Colon (tissue), 2 donors: Measurements from ENCODE around the gene TBX15.

ENCODE experiments used
- FAIRE-seq: peaks from 2 replicates; lab custom pipeline; 2012; peaks lifted over from hg19 to GRCh38; lab: Jason Lieb, UNC
- donor health status: control.
- donor health status: control.

TBX15 gene

DNA sequence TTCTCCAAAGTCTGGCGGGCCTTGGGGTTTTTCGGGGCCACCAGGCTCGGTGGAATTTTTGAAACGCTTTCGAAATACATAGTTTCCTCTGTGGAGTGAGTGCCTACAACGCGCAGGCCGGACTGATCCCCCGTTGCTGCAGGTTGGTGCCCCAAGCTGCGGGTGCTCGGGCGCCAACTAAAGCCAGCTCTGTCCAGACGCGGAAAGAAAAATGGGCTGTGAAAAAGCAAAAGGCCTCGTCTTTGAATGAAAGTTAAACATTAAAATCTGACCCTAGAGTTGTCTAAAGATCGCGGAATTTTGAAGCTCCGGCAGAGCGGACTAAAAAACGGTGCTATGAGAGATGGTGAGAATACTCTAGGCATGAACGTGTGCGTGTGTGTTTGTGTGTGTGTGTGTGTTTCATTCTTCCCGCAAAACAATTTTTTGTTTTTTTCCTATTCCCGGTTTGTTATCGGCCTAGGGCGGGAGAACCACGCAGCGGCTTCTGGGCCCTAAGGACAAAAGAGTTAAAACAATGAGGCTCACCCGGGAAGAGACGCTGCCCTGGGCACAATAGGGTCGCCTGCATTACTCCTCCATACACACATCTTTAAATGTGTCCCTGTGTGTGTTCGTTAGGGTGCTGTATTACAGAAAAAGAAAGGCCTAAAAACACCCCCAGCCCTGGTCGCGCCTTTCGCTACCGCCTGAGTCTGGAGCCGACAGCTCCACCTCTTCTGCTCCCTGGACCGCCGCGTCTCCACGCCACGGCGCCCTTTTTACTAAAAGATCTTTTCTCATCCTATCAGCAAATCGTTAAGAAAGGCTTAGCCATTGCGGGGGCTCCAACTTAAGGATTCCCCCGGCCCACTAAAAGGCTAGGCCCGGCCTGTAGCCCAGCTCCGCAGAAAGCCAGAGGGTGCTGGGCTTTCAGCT, 3.2 kb downstream of the TBX15 start:
- FAIRE-seq: no peak

DNA sequence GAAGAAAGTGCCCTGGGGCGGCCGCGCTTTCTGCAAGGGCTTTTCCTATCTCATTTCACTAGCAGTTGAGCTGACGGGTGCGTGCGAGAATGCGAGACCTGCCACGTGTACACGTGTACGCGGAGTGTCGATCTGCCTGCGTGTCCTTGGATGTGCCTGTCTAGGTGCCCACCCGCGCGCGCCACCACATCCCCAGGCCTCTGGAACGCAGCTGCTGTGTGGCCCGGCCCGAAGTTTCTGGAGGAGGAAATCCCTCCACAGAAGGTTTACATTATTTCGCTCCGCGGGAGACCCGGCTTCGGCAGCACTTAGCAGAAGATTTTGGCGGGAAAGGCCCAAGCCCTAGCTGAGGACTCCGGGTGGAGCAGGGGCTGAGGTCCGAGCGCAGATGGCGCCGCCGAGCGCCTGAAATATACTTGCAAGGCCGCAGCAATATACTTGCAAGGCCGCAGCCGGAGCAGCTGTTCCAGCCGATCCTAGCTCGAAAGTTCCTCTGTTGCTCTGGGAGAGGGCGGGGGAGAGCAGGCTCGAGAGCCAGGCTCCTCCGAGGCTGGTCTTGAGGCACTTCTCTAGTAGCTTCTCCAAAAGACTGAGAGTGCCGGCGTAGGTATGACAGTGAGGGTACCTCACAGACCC, 3.9 kb downstream of the TBX15 start:
- FAIRE-seq: no peak

DNA sequence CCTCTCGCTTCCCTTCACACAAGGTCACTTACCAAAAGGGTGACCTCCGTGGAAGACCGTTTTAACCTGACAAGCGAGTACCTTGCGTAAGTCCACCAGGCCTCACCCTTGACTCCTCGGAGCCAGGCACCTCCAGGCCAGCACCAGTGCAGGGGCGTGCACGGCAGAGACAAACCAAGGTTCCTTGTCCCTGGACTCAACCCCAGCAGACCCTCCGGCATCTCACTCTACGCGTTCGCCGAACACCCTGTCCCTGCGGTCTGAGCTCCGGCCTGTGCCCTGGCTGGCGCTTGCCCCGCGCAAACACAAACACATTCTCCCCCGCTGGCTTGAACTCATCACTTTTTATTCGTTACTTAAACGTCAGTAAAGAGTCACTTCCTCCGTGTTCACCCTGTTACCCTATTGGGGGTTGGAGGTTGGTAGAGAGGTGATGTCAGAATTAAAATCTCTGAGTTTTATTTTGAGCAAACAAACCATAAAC, 4.5 kb downstream of the TBX15 start:
- FAIRE-seq: no peak

DNA sequence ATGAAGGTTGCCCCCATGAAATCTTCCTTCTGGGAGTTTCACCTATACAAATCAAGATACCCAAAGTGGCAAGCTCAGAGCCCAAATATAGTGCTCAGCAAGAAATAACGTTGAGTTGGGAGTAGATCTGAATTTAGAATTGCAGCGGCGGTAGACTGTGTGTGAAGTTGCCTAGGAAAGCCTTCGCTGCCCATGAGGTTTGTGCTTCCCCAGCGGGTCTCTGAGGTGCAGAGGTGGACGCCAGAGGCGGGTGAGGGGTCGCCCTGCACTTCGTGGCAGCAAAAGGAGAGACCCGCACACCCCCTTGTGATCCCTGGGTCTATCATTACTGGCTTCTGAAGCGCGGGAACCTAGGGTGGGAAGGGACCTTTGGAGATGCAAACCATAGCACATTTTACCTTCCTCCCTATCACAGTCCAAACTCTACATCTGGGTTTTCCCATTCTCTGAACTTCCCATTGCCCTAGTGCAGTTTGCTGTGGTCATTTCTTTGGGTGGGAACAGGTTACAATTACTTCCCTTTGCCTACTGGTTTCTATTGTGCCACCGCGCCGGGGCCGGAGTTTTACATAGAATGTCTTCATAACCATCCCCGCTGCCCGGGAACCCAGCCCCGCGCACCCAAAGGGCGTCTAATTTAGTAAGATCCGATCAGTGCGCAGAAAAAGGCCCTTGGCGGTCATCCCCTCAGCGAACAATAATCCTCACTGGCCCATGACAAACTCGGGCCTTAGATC, 5.2 kb downstream of the TBX15 start:
- FAIRE-seq: no peak

DNA sequence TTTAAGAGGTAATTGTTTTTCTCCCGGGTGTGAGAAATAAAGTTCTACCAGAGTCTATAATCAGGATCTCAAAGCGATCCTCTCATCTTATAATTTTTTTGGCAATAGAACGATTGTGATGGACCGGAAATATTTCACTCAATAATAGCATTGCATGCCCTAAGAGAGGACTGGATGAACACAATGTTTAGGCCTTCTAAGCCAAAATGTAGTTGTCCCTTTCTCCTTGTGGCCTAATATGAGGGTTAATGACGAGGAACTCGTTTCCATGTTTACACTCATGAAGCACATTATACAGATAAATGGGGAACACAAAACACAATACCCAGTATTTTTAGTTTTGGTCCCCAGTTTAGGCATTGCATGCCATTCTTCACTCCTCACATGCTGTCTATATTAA, 5.9 kb downstream of the TBX15 start:
- FAIRE-seq: no peak

DNA sequence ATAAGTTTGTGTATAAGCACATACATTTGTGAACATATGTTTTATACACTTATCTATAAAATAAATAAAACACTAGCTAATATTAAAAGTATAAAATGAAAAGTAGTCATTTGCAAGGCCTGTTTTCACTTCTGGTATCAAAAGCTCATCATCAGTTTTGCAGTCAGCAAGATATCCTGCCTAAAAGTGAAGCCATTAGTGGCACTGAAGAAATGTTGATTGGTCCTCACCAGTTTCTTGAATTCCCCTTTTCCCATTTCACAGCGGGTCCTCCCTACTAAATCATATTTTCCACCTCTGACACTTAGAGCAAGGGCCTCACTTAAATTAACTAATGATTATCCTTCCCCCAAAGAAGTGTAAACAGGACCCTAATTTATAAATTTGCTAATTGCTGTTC, 6.7 kb downstream of the TBX15 start:
- FAIRE-seq: no peak

DNA sequence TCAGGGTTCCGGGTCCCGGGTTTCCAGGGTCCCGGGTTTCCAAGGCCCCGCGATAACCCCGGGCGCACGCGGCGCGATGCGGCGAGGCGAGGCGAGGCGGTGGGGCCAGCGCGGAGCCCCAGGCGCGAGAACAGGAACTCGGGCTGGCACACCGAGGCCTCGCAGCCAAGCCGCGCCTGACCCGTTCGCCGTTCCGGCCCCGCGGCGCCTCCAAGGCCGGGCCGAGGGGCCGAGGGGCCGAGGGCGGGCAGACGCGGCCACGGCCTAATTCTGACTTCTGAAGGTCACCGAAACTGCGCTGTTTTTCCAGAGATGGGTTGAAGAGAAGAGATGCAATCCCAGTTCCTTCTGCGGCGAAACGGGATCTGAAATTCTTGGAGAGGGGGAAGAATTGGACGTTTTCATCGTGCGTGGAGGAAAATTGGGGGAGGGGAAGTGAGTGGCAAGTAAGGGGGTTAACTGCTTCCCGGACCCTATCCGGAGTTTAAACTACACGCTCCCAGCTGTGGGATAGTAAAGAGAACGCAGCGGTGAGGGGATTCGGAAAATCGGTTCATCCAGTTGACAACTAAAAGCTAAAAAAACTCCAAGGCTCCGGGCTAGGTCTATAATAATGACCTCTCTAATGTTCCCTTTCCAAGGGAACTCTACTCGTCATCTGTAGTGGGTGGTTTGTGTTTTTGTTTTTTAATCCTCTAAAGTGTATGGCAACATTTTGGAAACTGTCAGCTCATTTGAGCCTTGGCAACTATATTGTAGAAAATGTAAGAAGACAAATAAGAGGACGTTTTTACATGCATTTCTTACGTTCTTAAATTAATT, 8.2 kb downstream of the TBX15 start:
- FAIRE-seq: no peak

DNA sequence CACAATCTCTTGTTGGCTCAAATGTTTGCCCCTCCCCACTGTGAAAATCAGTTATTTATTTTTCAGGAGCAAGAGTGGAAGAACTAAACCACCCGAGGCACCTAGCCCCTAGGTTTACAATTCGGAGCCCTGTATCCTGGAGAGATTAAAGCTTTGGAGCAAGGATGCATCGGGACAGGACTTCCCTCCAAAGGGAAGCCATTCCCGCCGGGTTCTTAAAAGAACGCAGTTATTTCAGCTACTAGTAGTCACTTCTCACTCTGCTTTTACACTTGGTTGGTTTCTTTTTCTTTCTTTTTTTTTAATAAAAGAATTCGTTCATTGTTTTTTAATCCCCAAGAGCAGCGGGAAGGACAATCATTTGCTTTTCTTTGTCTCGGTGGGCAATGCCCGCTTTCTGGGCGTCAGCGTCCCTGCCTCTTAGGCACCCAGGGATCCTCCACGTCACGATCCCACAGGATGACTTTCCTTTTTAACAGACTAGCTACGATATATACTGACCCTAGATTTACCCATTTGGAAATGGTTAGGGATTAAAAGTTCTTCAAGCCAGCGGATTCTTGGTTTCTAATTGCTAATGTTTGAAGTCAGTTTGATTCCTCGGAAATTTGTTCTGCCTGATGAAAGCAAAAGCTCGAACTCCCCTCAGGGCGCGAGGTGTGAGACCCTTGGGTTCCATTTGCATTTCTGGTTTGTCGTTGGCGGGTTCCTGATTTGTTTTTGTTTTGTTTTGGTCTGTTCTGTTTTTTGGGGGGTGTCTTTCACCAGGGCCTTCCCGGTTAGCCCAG, 9.0 kb downstream of the TBX15 start:
- no peak for FAIRE-seq

DNA sequence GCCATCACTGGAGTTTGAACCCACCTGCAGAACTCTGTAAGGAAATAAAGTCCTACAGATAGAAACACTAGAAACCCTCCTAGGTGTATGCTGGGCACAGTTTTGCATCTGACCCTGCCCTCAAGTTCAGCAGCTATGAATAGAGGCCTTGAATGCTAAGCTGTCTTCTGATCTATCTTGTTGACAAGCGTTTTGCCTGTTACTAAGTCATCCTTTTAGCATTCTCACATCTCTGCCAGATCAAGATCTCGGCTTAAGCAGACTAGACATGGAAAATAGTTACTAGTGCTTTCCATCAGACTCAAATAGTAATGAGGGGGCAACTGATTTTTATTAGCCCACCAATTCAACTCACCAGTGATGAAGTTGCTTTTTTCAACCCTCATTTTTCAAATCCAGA, 10.5 kb downstream of the TBX15 start:
- no peak for FAIRE-seq

DNA sequence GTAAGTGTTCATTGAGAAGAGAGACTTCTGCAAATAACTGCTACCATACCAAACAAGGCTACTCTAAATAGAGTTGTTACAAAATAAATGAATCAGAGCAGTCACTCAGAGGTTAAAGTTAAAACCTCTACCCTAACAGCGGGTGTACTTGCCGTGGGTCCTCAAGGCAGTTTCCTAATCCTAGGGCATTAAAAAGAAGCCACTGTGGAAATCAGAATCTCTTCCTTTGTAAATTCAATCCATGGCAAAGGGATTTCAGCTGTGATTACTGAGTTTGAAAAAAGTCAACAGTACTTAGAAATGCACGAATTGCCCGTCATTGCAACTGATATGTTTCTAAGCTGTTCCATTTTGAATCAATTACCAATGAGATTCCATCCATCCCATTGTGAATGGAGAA, 13.5 kb downstream of the TBX15 start:
- no peak for FAIRE-seq

DNA sequence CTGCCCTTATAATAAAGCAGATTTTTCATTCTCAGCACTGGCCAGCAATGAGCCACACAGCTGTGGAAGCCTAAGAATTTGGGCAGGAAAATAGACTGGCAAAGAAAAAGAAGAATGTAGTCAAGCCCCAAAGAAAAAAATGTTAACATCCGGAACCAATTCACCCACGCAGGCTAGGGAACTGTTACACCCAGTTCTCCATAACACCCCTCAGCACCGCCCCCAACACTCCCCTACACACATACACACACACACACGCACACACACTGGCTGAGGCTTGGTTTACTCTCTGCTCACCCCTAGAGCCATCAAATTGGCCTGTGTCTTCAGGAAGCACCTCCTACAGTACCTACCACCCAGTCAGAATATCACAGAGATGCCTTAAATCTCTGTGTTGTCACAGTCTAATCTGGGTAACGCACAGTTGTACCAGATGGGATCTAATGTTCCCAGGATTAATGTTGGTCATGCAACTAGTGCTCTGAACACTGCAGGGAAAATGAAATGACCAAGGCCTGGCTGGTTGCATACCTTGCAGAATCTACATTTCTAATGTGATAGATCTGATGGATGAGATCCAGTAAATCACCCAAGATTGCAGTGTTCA, 14.5 kb downstream of the TBX15 start:
- FAIRE-seq: no peak

DNA sequence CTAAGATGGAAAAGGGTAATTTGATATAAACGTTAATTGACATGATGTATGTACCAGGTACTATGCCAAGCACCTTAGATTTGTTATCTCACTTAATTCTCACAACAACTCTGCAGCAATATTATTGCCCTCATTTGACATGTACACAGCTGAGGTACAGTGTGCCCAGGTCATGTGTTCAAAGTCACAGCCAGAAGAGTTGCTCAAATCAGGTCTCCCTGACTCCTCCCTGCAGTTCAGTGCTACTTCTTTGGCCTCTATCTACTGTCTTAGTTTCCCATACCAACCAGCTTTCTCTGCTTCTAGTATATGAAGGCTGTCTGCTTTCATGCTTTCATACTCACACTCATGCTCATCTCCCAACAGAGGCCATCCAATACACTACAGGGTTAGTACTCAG, 15.1 kb downstream of the TBX15 start:
- FAIRE-seq: no peak

DNA sequence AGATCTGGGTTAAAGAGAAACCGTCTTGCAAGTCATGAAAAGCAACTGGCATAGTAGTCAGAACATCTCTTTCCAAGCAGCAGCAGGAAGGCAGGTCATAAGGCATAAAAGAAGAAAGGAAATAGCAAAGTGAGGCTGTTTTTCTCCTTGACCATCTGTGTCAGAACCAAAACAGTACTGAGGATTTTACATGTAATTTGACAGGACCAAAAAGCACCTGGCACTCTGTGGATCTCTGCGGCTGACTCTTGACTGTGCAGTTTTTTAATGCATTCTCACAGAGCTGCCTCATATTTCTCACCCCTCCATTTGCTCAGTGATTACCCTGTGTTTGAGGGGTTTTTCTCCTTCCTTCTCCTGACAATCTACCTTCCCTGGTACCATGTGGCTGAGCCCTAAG, 17.7 kb downstream of the TBX15 start:
- FAIRE-seq: no peak

DNA sequence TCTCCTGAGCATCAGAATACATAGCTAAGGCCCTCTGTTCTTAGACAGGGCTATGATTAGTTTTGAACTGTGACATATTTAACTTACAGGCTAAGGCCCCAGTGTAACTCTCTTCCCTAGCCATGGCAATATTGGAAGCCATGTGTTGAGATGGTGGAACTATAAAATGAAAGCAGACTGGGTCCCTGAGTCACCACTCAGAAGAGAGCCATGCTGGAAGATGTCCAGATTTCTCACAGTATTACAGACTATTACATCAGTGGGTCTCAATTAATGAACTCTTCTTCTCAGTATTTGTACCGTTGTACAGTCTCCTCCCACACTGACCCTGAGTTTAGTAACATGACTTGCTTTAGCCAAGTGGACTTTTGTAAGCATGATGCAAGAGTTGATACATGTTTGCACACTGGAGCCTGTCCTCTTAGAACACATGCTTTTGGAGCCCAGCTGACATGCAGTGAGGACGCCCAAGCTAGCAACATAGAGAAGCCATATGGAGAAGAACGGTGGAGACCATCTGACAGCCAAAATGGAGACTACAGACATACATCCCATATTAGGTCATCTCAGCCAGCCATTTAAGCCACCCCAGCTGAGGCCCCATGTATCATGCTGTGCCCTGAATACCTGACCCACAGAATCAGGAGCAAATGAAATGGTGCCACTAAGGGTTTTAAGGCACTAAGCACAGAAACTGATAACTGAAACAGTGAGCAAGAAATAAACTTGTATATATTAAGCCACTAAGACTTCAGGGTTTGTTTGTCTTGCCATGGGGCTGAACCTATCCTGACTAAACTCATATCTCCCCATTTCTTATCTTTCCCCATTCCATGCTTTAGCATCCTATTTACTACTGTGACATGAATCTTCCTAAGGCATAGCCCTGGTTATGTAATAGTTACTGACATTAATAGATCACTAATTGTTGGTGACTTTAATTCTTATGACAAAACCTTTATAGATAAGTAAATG, 24.4 kb downstream of the TBX15 start:
- no peak for FAIRE-seq

DNA sequence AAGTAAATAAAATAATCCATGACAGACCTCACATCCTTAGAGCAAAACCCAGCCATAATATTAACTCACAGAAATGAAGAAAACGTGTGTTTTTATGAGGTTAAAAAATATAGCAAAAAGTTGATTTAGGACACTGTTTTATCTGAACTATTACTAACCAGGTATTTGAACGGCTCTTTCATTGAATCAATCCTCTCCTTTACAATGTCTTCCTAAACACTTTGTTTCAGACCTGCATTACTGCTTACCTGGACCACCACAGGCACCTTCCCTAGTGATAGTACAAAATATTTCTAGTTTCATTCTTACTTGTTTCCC, 25.0 kb downstream of the TBX15 start:
- no peak for FAIRE-seq

DNA sequence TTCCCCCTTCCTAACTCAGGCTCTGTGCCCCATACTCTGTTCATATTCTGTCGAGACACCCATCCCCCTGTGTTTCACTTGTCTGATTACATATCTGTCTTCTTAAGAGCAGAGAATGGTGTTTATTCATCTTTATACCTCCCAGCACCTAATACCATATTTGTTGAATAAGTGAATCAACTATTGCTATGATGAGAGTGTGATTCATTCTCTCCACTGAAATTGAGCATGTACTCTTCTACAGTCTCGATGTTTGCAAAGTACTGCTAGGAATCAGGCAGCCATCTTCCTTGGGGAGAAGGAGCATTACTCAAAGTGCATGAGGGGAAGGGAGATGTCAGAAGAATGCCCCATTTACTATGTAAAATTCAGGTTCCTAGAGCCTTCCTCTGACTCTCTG, 27.0 kb downstream of the TBX15 start:
- FAIRE-seq: no peak

DNA sequence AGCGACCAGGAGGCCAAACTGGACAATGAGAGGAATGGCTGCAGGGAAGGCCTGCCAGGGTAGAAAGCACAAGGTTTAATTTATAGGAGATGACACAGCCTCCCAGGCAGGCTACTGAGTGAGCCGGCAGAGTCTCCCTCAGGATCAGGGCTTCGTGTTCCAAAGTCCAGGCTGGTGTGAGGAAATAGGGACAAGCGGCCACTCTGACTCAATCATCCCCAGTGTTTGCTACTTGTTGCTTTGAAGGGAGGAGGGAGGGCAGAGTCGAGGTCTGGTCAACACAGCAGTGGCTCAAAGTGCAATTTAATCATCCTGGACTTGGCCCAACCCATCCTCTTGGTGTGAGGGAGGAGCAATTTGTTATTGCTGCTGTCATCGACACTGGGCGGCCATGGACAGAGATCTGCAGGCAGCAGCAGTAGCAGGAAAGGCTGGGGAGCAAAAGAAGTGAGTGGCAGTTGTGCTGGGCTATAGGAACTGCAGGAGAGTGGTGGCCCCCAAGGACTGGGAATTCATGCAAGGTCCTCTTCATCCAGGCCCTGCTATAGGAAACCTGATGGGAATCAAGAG, 27.5 kb downstream of the TBX15 start:
- no peak for FAIRE-seq

DNA sequence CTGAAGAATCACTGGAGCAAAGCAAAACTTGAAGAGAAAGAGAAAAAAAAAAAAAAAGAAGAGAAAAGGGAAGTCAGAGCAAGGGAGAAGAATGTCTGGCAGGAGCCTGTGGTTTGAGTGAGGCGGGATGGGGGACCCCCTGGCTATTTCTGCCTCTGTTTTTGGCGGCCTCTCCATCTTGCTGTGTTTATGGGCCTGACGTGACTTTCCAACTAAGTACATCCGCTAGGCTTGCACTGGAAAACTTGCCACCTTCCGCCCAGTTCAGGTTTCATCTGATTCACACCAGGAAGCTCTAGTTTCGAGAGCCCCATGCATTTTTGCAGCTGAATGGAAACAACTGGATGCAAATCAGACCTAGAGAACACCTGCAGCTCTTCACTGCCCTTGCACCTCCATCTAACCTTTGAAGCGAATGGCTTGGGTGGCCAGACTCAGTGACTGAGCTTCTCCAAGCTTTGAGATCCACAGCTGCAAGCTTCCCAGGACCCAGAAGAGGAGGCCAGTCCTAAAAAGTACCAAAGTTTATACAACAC, 28.0 kb downstream of the TBX15 start:
- no peak for FAIRE-seq
